Mucosa of stomach (tissue), 1 donor: Measurements from ENCODE around the gene MACROH2A1.

Experiments used
- H3K27me3 ChIP-seq: one replicate; pipeline ENCODE4 v1.7.0; 2013; ENCODE audit warnings: mild to moderate bottlenecking, low read length; ENCODE audit not compliant: control insufficient read depth, insufficient read depth
- H3K36me3 ChIP-seq: one replicate; pipeline ENCODE4 v1.7.0; 2013; ENCODE audit warnings: low read length; ENCODE audit not compliant: control insufficient read depth, insufficient read depth
- H3K4me1 ChIP-seq: one replicate; pipeline ENCODE4 v1.7.0; 2013; ENCODE audit warnings: mild to moderate bottlenecking, low read length; ENCODE audit not compliant: control insufficient read depth, insufficient read depth
- H3K4me3 ChIP-seq: one replicate; pipeline ENCODE4 v1.7.0; 2013; ENCODE audit warnings: low read length
- H3K9ac ChIP-seq: one replicate; pipeline ENCODE4 v1.7.0; 2013; ENCODE audit warnings: mild to moderate bottlenecking, low read length, moderate library complexity
- H3K9me3 ChIP-seq: one replicate; pipeline ENCODE4 v1.7.0; 2013; ENCODE audit warnings: mild to moderate bottlenecking, low read length, moderate library complexity; ENCODE audit not compliant: control insufficient read depth
- donor health status: Pancreatic carcinoma.

The MACROH2A1 gene

DNA sequence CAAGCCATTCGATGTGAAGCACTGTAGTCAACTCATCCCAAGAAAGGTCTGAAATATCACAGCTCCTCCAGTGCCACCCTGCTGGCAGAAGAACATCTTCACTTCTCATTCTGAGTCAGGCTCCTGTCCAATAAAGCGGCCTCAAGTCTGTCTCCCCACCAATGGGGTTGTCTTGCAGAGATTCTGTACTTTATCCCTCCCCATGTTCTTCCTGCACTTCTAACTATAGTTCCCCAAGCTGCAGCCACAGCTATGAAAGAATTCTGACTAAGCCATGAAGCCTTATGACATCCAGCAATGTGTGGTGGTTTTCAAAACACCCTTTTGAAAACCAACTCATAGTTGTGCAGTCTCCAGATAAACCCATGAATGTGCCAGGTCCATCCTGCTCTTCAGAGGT, 6.8 kb downstream of the MACROH2A1 start:
- Histone ChIP-seq H3K36me3 (no peaks in the 10 kb centered on the region), H3K4me3 (no peak overlapping the region), H3K4me1 (peaks cover 26% of the 10 kb centered on the region), H3K9me3 (no peaks in the 10 kb centered on the region), H3K9ac (no peak overlapping the region), H3K27me3 (no peaks in the 10 kb centered on the region)

DNA sequence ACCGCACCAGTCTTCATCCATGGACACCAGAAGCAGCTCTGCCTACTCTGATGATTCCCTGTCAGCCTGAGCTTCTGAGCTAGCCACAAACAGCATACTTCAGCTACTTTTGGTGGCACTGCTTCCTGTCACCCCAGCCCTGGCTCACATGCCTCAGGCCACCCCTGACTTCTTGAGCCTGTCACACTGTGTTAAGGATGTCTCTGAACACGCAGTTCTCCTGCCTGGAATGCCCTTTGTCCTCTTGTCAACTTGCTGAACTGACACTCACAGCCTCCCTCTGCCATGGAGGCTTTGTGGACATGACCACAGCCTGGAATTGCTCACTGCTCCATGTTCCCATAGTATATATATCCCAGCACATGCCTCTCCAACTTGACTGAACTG, 7.2 kb downstream of the MACROH2A1 start:
- Histone ChIP-seq H3K36me3 (peaks cover 1% of the 10 kb centered on the region), H3K4me1 (peaks cover 26% of the 10 kb centered on the region), H3K27me3 (no peaks in the 10 kb centered on the region), H3K4me3 (no peak overlapping the region), H3K9ac (no peak overlapping the region), H3K9me3 (no peaks in the 10 kb centered on the region)

DNA sequence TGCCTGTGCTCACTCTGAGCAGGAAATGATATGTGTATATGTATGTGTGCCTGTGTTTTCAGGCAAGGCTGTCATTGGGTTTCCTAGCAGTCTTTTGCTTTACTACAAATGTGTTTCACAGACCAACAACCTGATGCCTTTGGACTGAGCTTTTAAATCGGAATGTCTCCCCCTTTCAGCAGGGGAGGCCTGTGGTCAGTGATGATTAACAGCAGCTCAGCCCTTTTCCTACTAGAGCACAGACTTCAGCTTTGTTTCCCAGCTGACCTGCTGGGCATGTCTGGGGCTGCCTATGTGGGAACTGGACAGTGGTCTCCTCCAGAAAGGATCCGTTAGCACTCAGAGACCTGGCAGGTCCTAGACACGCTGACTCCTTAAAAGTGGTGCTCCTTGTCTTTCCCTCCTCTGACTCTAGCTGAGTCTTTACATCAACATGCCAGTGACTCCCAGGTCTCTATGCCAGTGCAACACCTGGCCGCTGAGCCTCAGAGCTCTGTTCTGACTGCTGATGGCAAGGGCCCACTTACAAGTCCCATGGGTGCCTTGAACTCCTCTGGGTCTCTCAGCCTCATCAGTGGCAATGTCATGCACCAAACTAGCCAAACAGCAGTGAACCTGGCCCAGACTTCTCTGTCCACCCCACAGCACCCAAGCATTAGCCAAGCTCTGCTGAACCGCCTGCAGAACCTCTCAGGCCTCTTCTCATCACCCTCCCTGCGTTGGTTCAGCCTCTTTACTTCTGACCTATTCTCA, 7.7 kb downstream of the MACROH2A1 start:
- Histone ChIP-seq H3K9me3 (no peaks in the 10 kb centered on the region), H3K4me3 (no peak overlapping the region), H3K9ac (no peak overlapping the region), H3K36me3 (peaks cover 6% of the 10 kb centered on the region), H3K4me1 (peaks cover 26% of the 10 kb centered on the region), H3K27me3 (no peaks in the 10 kb centered on the region)

DNA sequence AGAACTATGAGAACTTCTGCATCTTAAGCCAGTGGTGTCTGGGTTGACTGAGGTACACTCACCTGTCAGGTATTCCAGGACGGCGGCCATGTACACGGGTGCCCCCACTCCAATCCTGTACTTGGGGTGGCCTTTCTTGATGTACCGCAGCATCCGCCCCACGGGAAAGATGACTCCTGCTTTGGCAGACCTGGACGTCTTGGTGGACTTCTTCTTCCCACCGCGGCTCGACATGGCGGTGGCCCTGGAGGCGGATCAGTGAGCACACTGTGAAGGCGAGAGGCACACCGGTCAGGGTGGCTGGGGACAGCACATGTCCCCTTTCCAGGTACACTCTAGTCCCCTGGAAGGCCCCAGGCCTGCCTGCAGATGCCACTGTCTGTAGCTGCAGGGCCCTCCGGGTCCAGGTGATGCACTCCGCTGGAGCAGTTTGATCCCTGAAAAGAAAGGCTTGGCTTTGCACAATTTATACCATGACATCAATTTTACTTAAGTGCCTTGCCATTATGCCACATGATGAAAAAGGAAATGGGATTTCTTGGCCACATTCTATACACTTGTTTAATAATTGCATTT, 10.1 kb downstream of the MACROH2A1 start:
- Histone ChIP-seq H3K36me3 (peaks cover 18% of the 10 kb centered on the region), H3K9ac (no peak overlapping the region), H3K4me1 (peaks cover 25% of the 10 kb centered on the region), H3K4me3 (no peak overlapping the region), H3K27me3 (no peaks in the 10 kb centered on the region), H3K9me3 (no peaks in the 10 kb centered on the region)

DNA sequence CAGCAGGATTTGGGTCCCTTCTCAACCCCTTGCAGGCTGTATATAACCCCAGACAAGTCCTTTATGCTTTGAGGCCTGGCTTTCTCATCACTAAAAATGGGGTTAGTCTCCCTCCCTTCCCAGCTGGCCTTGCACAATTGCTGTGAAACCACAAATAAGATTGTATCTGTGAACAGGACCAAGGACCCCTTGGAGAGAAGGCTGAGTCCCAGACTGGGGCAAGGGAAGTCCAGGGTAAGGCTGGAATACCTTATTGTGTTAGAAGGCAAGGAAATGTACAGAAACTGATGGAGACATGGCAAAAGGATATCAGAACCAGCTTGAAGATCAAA, 11.4 kb downstream of the MACROH2A1 start:
- H3K9me3 ChIP-seq: no peaks in the 10 kb centered on the region
- no peaks in the 10 kb centered on the region for H3K27me3 ChIP-seq
- H3K4me3 ChIP-seq: no peak overlapping the region
- H3K36me3 ChIP-seq: peaks cover 18% of the 10 kb centered on the region
- peaks cover 25% of the 10 kb centered on the region for H3K4me1 ChIP-seq
- H3K9ac ChIP-seq: peak overlapping the region; percentile 30

DNA sequence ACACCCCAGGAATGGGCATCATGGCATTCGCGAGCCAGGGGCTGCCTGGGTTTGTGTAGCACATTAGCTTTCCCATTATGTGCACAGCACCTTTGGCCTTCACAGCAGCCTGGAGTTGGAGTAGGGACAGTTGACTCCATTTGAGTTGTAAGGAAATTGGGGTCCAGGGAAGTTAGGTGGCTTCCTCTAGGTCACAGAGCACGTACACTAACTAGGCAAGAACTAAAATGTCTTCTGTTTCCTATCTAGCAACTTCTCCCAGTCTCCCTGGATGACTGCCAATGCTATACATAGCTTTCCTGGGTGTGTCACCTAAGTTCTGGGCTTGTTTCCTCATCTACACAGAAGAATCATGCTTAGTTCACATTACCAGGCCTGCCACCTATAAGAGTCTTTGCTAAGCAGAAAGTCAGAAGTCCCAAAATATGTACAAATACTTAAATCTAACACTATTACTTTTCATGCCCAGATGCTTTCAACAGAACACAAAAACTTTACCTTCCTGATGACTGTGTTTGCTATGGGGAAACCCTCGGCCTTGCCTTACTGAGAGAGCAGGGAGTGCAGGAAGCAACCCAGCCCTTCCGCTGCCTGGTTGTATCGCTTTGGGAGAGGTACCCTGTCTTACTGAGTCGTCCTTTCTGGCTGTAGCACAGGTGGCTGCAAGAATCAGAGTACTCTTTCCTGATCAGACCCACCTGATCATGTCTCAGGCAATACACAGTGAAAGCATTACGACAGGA, 12.0 kb downstream of the MACROH2A1 start:
- peak overlapping the region; percentile 30 for H3K9ac ChIP-seq
- H3K4me1 ChIP-seq: peaks cover 25% of the 10 kb centered on the region
- H3K27me3 ChIP-seq: no peaks in the 10 kb centered on the region
- peaks cover 18% of the 10 kb centered on the region for H3K36me3 ChIP-seq
- H3K9me3 ChIP-seq: no peaks in the 10 kb centered on the region
- H3K4me3 ChIP-seq: no peak overlapping the region

DNA sequence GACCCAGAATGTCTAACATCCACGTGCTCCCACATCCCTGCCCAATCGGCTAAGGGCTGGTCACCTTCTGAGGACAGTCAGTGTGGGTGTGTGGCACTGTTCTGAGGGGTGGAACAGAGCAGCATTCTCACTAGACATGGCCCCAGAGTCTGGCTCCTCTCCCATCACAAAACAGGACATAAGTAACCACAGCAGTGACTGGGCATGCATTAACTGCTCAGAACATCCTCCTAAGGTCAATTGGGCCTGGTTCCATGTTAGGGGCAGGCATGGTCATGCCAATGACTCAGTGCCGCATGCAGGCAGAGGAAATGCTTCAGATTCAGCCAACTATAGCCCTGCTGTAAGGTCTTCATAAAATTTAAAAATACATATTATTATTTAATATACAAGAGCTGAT, 12.9 kb downstream of the MACROH2A1 start:
- peaks cover 18% of the 10 kb centered on the region for H3K36me3 ChIP-seq
- no peaks in the 10 kb centered on the region for H3K27me3 ChIP-seq
- peaks cover 25% of the 10 kb centered on the region for H3K4me1 ChIP-seq

DNA sequence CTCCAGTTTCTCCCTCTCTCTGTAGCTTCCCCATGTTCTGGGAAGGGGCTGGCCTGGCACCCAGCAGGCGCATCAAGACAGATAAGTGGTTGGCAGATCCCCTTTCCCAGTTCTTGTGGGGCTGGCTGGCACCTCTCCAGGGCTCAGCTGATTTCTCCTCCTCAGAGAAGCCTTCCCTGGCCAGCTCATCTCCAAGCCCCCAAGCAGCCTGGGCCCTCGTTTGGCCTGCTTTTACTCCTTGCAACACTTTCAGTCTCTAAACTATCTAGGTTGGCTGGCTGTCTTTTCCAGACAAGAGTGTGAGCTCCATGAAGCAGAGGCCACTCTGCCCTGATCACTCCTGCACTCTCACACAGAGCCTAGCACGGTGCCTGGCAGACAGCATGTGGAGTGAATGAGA, 13.5 kb downstream of the MACROH2A1 start:
- no peak overlapping the region for H3K4me3 ChIP-seq
- H3K9ac ChIP-seq: no peak overlapping the region
- peaks cover 25% of the 10 kb centered on the region for H3K4me1 ChIP-seq
- H3K27me3 ChIP-seq: no peaks in the 10 kb centered on the region
- peaks cover 18% of the 10 kb centered on the region for H3K36me3 ChIP-seq
- no peaks in the 10 kb centered on the region for H3K9me3 ChIP-seq

More for the DNA sequence above, 12.9 kb downstream of the MACROH2A1 start:
- H3K9ac ChIP-seq: no peak overlapping the region
- H3K9me3 ChIP-seq: no peaks in the 10 kb centered on the region
- no peak overlapping the region for H3K4me3 ChIP-seq

DNA sequence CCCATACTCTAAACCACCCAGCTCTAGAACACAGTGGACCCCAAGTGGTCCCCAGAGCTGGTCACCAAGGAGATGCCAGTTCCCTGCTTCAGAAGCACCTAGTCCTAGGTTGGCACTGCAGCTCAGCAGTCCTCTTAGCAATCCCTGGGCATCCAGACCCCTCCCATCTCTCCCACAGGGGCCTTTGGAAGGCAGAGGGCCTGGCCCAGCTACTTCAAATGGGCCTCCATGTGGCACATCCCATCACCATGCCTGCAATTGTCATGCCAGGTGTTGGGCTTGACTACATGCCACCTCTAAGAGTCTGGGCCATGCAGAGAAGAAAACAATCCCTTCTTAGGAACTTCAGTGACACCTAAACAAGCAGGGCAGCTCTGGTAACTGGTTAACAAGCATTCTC, 14.1 kb downstream of the MACROH2A1 start:
- no peak overlapping the region for H3K4me3 ChIP-seq
- H3K4me1 ChIP-seq: peaks cover 22% of the 10 kb centered on the region
- no peaks in the 10 kb centered on the region for H3K27me3 ChIP-seq
- no peaks in the 10 kb centered on the region for H3K9me3 ChIP-seq
- H3K36me3 ChIP-seq: peaks cover 18% of the 10 kb centered on the region
- no peak overlapping the region for H3K9ac ChIP-seq

DNA sequence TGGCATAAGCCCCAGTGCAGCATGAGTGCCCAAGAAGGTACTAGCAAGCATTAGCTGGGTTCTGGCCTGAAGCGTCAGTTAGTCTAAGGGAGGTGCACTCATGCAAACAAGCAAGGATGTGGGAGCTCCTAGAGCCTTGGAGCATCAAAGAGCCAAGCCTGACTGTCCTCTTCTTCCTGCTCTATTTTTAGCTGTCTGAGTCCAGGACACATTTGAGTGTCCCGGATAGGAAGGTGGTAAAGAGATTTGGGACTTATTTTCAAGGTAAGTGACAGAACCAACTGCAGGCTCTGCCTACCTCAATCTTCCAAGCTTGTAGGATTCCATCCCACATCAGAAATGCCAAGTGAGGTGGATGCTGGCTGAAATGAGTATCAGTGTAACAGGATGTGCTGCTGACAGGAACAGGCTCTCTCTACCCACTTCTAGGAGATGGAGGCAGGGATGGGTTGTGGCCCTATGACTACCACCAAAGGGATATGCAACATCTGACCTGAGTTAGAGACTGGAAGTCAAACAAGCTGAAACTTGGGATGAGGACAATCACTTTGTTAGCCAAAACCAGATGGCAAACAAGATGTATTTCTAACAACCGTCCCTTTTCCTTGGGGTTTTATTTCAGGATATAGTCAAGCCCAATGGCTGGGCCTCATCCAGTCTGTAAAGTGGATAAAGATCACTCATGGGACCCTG, 15.1 kb downstream of the MACROH2A1 start:
- H3K9me3 ChIP-seq: no peaks in the 10 kb centered on the region
- no peak overlapping the region for H3K4me3 ChIP-seq
- peaks cover 18% of the 10 kb centered on the region for H3K36me3 ChIP-seq
- no peak overlapping the region for H3K9ac ChIP-seq
- no peaks in the 10 kb centered on the region for H3K27me3 ChIP-seq
- peaks cover 29% of the 10 kb centered on the region for H3K4me1 ChIP-seq

DNA sequence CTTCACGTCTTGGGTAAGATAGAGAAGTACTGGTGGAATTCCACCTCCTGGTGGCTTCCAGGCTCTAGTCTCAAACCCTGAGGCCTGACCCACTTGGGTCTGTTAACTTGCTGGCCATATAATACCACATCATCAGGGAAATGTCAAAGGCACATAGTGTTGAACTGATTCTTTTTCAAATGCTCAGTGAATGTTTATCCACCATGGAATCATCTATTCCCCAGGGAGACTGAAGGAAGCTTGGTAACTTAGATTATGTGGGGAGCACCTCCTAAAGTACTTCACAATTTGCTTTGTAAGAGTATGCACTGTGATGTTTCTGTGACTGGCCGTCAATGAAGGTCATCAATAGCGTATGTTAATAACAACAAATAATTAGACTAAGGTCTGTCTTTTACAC, 16.1 kb downstream of the MACROH2A1 start:
- Histone ChIP-seq H3K36me3 (peaks cover 18% of the 10 kb centered on the region), H3K27me3 (no peaks in the 10 kb centered on the region), H3K9me3 (no peaks in the 10 kb centered on the region), H3K4me3 (no peak overlapping the region), H3K9ac (no peak overlapping the region), H3K4me1 (peaks cover 39% of the 10 kb centered on the region)
